ENCODE measurements around the gene NR2F6.
"Not testable (repeated sequence)": the region's sequence is repeated elsewhere in the genome, so short reads cannot be mapped to it uniquely, and the experiment has no call there.

The NR2F6 gene

GRCh38 chr19:17210296-17210695, 35.4 kb downstream of the NR2F6 start:
- no peak for FAIRE-seq

GRCh38 chr19:17209126-17210036, 36.3 kb downstream of the NR2F6 start:
- FAIRE-seq: no peak

- FAIRE-seq: no peak
Measured at GRCh38 chr19:17206736-17207581, 38.8 kb downstream of the NR2F6 start.

GRCh38 chr19:17205237-17206140, 40.2 kb downstream of the NR2F6 start:
- FAIRE-seq: no peak

DNA sequence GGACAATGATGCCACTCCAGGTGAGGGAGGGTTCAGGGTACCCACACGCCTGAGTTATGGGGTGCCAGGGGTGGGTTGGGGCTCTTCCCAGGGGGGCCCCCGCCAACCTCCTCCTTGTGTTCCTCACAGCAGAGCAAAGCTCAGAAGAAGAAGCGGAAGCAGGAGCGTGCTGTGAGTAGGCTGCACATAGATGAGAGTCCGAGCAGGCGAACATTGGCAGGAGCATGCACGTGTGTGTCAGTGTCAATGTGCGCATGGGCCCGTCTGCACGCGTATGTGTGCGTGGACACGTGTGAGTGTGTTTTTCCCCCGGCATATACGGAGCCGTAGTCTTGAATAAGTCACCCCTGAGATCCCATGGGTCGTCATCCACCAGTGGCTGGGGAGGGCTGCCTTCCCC, 43.0 kb downstream of the NR2F6 start:
- FAIRE-seq: no peak

- no peak for FAIRE-seq
Measured at GRCh38 chr19:17202249-17202648, 43.5 kb downstream of the NR2F6 start.

DNA sequence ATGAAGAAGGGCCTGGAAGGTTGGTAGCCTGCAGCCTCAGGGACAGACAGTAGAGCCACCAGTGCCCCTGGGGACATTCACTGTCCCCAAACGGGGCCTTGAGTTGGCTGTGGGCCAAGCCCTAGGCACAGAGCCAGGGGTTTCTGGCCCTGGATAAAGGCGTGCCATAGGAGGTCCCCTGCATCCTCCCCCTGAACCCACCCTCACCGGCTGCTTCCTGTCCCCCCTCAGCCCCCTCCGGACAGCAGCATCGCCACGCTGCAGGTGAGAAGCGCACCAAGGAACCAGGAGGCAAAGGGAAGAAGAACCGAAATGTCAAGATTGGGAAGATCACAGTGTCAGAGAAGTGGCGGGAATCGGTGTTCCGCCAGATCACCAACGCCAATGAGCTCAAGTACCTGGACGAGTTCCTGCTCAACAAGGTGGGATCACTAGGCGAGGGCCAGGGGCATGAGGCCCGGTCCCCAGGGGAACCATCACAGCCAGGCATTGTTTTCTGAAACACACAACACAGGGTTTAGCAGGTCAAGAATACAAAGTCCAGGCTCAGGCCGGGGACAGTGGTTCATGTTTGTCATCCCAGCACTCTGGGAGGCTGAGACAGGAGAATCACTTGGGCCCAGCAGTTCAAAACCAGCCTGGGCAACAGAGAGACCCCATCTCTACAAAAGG, 45.2 kb downstream of the NR2F6 start:
- no peak for FAIRE-seq

DNA sequence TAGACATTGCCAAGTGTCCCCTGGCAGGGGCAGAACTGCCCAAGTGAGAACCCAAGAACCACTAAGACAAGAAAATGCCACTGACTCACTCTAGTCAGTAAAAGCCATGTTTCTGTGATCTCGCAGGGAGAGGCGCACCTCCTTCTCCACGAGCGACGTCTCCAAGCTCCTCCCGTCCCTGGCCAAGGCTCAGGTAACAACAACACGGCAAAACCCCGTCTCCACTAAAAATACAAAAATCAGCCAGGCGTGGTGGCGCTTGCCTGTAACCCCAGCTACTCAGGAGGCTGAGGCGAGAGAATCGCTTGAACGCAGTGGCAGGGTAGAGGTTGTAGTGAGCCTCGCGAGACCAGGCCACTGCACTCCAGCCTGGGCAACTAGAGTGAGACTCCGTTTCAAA, 48.1 kb downstream of the NR2F6 start:
- no peak for FAIRE-seq

DNA sequence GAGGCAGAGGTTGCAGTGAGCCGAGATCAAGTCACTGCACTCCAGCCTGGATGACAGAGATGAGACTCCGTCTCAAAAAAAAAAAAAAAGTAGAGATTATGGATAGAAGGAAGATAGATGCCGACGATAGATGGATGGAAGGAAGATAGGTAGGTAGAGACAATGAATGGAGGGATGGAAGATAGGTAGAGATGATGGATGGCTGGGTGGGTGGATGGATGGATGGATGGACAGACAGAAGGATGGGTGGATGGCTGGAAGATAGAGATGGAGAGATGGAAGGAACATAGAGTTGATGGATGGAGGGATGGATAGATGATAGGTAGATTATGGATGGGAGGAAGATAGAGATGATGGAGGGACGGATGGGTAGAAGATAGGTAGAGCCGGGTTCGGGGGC, 49.1 kb downstream of the NR2F6 start:
- FAIRE-seq: no peak

- no peak for FAIRE-seq
Measured at GRCh38 chr19:17195106-17195505, 50.6 kb downstream of the NR2F6 start.

DNA sequence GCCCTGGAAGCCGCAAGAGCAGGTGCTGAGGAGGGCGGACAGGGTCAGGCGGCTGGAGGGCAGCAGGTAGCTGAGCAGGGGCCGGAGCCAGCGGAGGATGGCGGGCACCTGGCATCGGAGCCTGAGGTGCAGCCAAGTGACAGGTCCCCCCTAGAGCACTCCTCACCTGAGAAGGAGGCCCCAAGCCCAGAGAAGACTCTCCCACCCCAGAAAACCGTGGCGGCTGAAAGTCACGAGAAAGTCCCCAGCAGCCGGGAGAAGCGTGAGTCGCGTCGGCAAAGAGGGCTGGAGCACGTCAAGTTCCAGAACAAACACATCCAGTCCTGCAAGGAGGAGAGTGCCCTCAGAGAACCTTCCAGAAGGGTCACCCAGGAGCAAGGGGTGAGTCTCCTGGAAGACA, 51.1 kb downstream of the NR2F6 start:
- FAIRE-seq: no peak

DNA sequence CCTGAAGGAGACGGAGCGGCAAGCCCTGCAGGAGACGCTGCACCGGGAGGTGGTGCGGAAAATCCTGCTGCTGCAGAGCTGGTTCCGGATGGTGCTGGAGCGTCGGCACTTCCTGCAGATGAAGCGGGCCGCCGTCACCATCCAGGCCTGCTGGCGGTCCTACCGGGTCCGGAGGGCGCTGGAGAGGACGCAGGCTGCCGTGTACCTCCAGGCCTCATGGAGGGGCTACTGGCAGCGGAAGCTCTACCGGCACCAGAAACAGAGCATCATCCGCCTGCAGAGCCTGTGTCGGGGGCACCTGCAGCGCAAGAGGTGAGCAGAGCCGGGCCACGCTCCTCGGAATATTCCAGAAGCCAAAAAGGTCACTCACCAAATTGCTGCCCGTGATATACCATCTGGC, 53.0 kb downstream of the NR2F6 start:
- no peak for FAIRE-seq

GRCh38 chr19:17191736-17192135, 54.0 kb downstream of the NR2F6 start:
- FAIRE-seq: not testable (repeated sequence)

- FAIRE-seq: no peak
Measured at GRCh38 chr19:17185590-17185989, 60.1 kb downstream of the NR2F6 start.

DNA sequence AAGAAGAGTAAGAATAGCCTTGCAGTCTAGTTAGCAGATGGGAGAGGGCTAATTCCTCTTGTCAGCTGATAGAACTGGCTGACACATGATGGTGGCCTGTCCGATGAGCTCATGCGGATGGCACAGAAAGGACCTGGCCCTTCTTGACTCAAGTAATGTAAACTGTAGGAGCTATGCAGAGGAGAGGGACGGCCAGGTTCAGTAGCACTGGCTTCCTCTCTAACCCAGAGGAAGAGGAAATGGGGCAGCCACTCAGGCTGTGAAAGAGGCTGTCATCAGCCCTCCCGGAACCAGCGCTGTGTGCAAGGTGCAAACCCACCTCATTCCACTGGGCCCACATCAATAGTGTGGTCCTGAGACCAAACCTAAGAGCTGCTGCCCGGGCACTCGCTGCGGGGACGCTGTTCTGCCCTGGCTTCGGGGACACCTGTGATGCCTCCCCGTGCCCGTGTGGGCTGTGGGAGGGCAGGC, 61.3 kb downstream of the NR2F6 start:
- no peak for FAIRE-seq

GRCh38 chr19:17183858-17184321, 61.8 kb downstream of the NR2F6 start:
- no peak for FAIRE-seq

DNA sequence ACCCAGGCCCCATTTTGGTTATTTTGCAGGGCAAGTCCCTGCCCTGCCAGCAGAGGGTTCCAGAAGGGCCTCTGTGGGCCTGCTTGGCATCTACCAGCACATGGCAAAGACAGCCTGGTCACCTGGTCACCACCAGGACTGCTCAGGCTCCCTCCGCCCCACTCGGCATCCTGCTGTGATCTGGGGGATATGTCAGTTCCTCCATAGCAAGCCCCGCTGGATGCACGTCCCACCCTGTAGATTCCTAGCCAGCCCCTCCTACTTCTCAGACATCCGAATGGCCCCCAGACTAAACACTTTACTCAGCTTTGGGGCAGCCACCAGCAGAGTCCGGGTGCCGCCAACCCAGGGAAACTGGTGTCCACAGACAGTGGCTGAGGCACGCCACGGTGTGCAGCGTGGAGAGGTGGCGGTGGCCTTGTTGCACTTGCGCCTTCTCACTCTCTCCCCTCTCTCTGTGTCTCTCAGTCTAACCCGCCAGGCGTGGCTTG, 62.4 kb downstream of the NR2F6 start:
- FAIRE-seq: no peak

All from A204.1 (cell line).